BE2C (cell line): ENCODE data around the gene RHBDF2.

ENCODE experiments used
- DNase-seq: peaks from one replicate; pipeline ENCODE4 v3.0.0-alpha.2; 2020
- H3K27me3 ChIP-seq: fragments of 250-450 bp; sonication (Bioruptor Pico); 2 replicates; pipeline ENCODE4 v1.5.1; 2020; ENCODE audit warnings: mild to moderate bottlenecking
- H3K36me3 ChIP-seq: fragments of 250-450 bp; sonication (Bioruptor Pico); 2 replicates; pipeline ENCODE4 v1.5.1; 2020; ENCODE audit warnings: mild to moderate bottlenecking
- H3K4me1 ChIP-seq: fragments of 250-450 bp; sonication (Bioruptor Pico); 2 replicates; pipeline ENCODE4 v1.5.1; 2020
- H3K4me3 ChIP-seq: 2 replicates; pipeline ENCODE4 v1.5.1; 2011; ENCODE audit warnings: low read depth, low read length
- H3K9me3 ChIP-seq: fragments of 250-450 bp; sonication (Bioruptor Pico); 2 replicates; pipeline ENCODE4 v1.5.1; 2020
- CTCF ChIP-seq: IDR thresholded peaks from 2 replicates; pipeline ENCODE4 v1.5.1; 2012; ENCODE audit warnings: mild to moderate bottlenecking, low read depth, low read length

RHBDF2 gene

GRCh38 chr17:76427501-76428231 is 73.6 kb downstream of the RHBDF2 start:
- no peak for TF ChIP-seq CTCF
- Histone ChIP-seq H3K27me3 (no peaks in the 10 kb centered on the region), H3K4me1 (no peaks in the 10 kb centered on the region; the same call in 1 of the 2 replicates), H3K4me3 (no peak overlapping the region), H3K36me3 (no peaks in the 10 kb centered on the region), H3K9me3 (no peaks in the 10 kb centered on the region)
- no peak for DNase-seq

- Histone ChIP-seq H3K27me3 (no peaks in the 10 kb centered on the region), H3K9me3 (no peaks in the 10 kb centered on the region), H3K4me3 (no peak overlapping the region), H3K36me3 (no peaks in the 10 kb centered on the region; the same call in 1 of the 2 replicates), H3K4me1 (no peaks in the 10 kb centered on the region; the same call in 1 of the 2 replicates)
- TF ChIP-seq CTCF, result no peak
- no peak for DNase-seq
These were observed 74.4 kb downstream of the RHBDF2 start for GRCh38 chr17:76426853-76427252.

- no peak overlapping the region for H3K4me3 ChIP-seq
- H3K27me3 ChIP-seq, result no peaks in the 10 kb centered on the region
- no peak for DNase-seq
- H3K9me3 ChIP-seq, result peaks cover 4% of the 10 kb centered on the region; the same call in 1 of the 2 replicates
- TF ChIP-seq CTCF, result no peak
- peaks cover 3% of the 10 kb centered on the region; the same call in 1 of the 2 replicates for H3K36me3 ChIP-seq
- H3K4me1 ChIP-seq, result peaks cover 3% of the 10 kb centered on the region
These were observed 78.4 kb downstream of the RHBDF2 start for GRCh38 chr17:76422860-76423259.

GRCh38 chr17:76422406-76422805 is 78.8 kb downstream of the RHBDF2 start:
- no peak for TF ChIP-seq CTCF
- DNase-seq, result no peak
- peaks cover 7% of the 10 kb centered on the region for H3K4me1 ChIP-seq
- no peak overlapping the region for H3K4me3 ChIP-seq
- peaks cover 4% of the 10 kb centered on the region; the same call in 1 of the 2 replicates for H3K9me3 ChIP-seq
- no peaks in the 10 kb centered on the region for H3K27me3 ChIP-seq
- peaks cover 3% of the 10 kb centered on the region; the same call in 1 of the 2 replicates for H3K36me3 ChIP-seq

GRCh38 chr17:76421044-76421407 is 80.2 kb downstream of the RHBDF2 start:
- Histone ChIP-seq H3K4me3 (no peak overlapping the region), H3K27me3 (no peaks in the 10 kb centered on the region), H3K36me3 (peaks cover 3% of the 10 kb centered on the region), H3K9me3 (peaks cover 4% of the 10 kb centered on the region; the same call in 1 of the 2 replicates), H3K4me1 (peaks cover 7% of the 10 kb centered on the region)
- TF ChIP-seq CTCF, result no peak
- DNase-seq, result no peak
